Testis (tissue), 3 donors: ENCODE measurements around the gene L3MBTL4. TPM values are rescaled to one million over a fixed set of nuclear protein-coding genes. Genes with fewer than 3 reads are reported as not detected.

Experiments used
- DNase-seq: peaks from one replicate; pipeline ENCODE4 v3.0.0-alpha.2; 2019
- H3K27ac ChIP-seq, 2 donors: fragments of 200-600 bp; sonication (generic); one replicate each; pipeline ENCODE4 v1.5.1; 2019
- H3K27me3 ChIP-seq: fragments of 200-600 bp; sonication (generic); one replicate; pipeline ENCODE4 v1.5.1; 2019
- H3K36me3 ChIP-seq: fragments of 200-600 bp; sonication (generic); one replicate; pipeline ENCODE4 v1.5.1; 2017; ENCODE audit warnings: low read depth; ENCODE audit errors: missing control alignments
- H3K4me1 ChIP-seq: fragments of 200-600 bp; sonication (generic); one replicate; pipeline ENCODE4 v1.5.1; 2019
- H3K4me3 ChIP-seq, 2 donors: fragments of 200-600 bp; sonication (generic); one replicate each; pipeline ENCODE4 v1.5.1; 2017 to 2019
- H3K9me3 ChIP-seq: fragments of 200-600 bp; sonication (generic); one replicate; pipeline ENCODE4 v1.5.1; 2017
- POLR2A ChIP-seq: fragments of 450-650 bp; IDR thresholded peaks from one replicate; pipeline ENCODE4 v1.6.1; 2017; ENCODE audit warnings: antibody characterized with exemption, mild to moderate bottlenecking, moderate library complexity
- WGBS, 2 donors: methylation state at CpG; one replicate each; pipeline ENCODE4 v1.1.5; 2018; 5-methylcytosine and 5-hydroxymethylcytosine counted together
- intact Hi-C: fragments of 100-400 bp; cut with DNase I; formaldehyde crosslinking; loops from one replicate; pipeline ENCODE4 v1.15.1; 2023; ENCODE audit warnings: low total_unique reads
- polyA plus RNA-seq: library from polyadenylated mRNA; stranded (reverse); fragments of 350-450 nt; fragmentation: Illumina TruSeq; extraction: RNeasy Lipid Tissue Mini Kit (QIAGEN cat#74804); gene quantifications from one replicate; pipeline ENCODE4 v1.2.3, GENCODE V29; 2014; ENCODE audit warnings: low read depth, low replicate concordance; ENCODE audit not compliant: insufficient read depth
- total RNA-seq, 2 donors: library from RNA; depleted of rRNA; stranded (reverse); fragments of >200 nt; gene quantifications; one replicate each; pipeline ENCODE4 v1.2.3, GENCODE V29; 2016
- TF ChIP-seq, protein P1 (sequence below), 3 experiments: fragments of 450-650 bp in 2 of 3; fragments of 200-600 bp in 1 of 3; sonication (generic) in 1 of 3; IDR thresholded peaks; one replicate each; pipeline ENCODE4 v1.5.1; 2016 to 2019; ENCODE audit warnings: antibody characterized with exemption in 3 of 3, mild to moderate bottlenecking in 2 of 3, moderate library complexity in 1 of 3

The L3MBTL4 gene
- total and polyA plus RNA-seq, 3 donors from 2014 or later: 26.6 to 50.9 (median 46.2) TPM

DNA sequence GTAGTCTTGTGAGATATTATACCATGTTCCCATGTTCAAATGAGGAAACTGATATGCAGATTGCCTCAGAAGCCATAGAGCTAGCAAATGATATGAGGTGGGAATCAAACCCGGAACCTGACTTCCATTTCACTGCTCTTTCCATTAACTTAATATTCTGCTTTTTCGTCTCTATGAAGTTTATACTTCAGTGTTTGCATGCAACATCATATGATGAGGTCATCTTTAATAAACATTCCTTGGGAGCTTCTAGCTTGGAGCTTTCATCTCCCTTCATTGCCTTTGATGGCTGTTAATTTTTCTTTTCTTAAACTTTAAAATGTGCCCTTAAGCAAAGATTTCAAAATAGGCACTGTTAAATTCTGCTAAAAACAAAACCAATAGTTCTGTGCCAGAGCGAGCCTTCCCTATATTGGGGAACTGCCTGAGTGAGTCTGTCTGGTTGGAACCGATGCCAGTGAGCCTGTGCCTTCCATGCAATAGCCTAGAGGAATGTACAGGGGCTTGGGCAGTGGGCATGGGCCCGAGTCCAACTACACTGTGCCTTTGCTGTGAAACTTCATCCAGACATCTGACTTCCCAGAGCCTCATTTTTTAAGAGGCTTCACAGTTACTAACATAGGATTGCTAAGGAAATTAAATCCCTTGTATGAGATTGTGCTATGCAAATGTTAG, 428.3 kb downstream of the L3MBTL4 start:
- intact Hi-C loops: no loop called here
- no peak for DNase-seq
- H3K4me3 ChIP-seq: no peak overlapping the region
- no peak overlapping the region for H3K27ac ChIP-seq
- TF ChIP-seq, protein P1, sequence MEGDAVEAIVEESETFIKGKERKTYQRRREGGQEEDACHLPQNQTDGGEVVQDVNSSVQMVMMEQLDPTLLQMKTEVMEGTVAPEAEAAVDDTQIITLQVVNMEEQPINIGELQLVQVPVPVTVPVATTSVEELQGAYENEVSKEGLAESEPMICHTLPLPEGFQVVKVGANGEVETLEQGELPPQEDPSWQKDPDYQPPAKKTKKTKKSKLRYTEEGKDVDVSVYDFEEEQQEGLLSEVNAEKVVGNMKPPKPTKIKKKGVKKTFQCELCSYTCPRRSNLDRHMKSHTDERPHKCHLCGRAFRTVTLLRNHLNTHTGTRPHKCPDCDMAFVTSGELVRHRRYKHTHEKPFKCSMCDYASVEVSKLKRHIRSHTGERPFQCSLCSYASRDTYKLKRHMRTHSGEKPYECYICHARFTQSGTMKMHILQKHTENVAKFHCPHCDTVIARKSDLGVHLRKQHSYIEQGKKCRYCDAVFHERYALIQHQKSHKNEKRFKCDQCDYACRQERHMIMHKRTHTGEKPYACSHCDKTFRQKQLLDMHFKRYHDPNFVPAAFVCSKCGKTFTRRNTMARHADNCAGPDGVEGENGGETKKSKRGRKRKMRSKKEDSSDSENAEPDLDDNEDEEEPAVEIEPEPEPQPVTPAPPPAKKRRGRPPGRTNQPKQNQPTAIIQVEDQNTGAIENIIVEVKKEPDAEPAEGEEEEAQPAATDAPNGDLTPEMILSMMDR (IDR thresholded peaks at IDR 0.05): no peak
- TF ChIP-seq POLR2A: no peak
- H3K27me3 ChIP-seq: no peaks in the 10 kb centered on the region
- no peaks in the 10 kb centered on the region for H3K36me3 ChIP-seq
- H3K9me3 ChIP-seq: no peaks in the 10 kb centered on the region
- WGBS, 2 donors: 92 to 93% methylated on average over 5 of the region's 5 CpGs
- H3K4me1 ChIP-seq: no peaks in the 10 kb centered on the region

DNA sequence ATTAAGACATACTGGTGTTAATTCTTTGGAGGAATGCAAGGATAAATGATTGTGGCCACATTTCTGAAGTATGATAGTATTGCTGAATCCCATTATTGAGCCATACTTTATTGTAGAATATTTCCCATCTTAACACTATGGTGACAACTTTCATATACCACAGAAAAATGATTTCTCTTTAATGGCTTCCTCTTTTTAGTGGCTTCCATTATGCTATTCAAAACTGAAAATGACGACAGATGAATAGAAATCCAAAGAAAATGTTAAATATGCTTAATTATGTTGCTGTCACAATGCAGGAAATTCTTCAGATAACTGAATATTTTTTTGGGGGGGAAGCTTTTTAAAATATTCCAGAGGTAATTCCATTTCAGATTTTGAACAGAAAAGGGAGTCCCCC, 430.5 kb downstream of the L3MBTL4 start:
- intact Hi-C loops: no loop called here
- no peak for TF ChIP-seq POLR2A
- TF ChIP-seq, protein P1 (IDR thresholded peaks at IDR 0.05): no peak
- H3K27me3 ChIP-seq: no peaks in the 10 kb centered on the region
- 92 to 96% methylated on average over 1 of the region's 1 CpG for WGBS, 2 donors
- no peaks in the 10 kb centered on the region for H3K9me3 ChIP-seq
- H3K27ac ChIP-seq: no peak overlapping the region
- DNase-seq: no peak
- H3K4me1 ChIP-seq: peaks cover 6% of the 10 kb centered on the region
- H3K4me3 ChIP-seq: no peak overlapping the region
- no peaks in the 10 kb centered on the region for H3K36me3 ChIP-seq

DNA sequence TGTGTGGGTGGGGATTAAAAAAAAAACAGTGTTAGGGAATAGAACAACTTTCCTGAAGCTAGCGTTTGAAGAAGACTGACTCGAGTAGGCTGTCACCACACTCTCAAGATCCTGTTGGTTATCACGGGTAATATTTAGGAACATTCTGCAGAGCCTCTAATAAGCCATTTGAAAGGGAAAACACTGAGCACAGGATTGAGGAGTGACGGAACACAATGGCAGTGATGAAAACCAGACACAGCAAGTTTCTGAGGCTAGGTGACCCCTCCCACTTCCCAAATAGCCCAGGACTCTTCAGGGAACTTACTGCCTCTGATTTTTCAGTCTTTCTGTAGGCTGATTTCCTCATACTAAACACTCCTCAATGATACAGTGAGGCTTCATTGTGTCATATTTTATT, 431.2 kb downstream of the L3MBTL4 start:
- H3K36me3 ChIP-seq: no peaks in the 10 kb centered on the region
- H3K27me3 ChIP-seq: no peaks in the 10 kb centered on the region
- 60 to 71% methylated on average over 4 of the region's 4 CpGs for WGBS, 2 donors
- no peak overlapping the region for H3K4me3 ChIP-seq
- intact Hi-C loops: no loop called here
- no peak for DNase-seq
- no peaks in the 10 kb centered on the region for H3K9me3 ChIP-seq
- H3K4me1 ChIP-seq: peaks cover 12% of the 10 kb centered on the region
- no peak for TF ChIP-seq POLR2A
- TF ChIP-seq, protein P1 (IDR thresholded peaks at IDR 0.05): no peak
- no peak overlapping the region for H3K27ac ChIP-seq

DNA sequence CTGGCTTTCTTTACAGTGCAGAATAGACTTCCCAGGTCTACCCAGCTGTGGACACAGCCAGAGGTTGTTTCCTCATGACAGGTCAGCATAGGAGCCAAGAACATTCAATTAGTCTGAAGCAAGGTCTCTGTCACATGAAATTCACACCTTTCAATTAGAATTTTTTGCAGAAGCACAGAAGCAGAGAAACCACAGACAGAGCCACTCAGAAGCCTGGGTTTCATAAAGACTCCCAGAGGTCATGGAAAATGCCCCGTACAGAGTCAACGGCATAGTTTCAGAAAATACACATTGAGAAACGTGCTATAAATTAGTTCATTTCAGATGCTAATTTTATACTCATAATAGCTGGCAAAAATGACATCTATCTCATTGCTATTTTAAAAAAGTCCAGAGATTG, 432.4 kb downstream of the L3MBTL4 start:
- Histone ChIP-seq H3K27ac (no peak overlapping the region), H3K9me3 (no peaks in the 10 kb centered on the region), H3K4me1 (peaks cover 12% of the 10 kb centered on the region), H3K36me3 (no peaks in the 10 kb centered on the region), H3K4me3 (no peak overlapping the region), H3K27me3 (no peaks in the 10 kb centered on the region)
- WGBS, 2 donors: 87 to 95% methylated on average over 3 of the region's 3 CpGs
- intact Hi-C loops: no loop called here
- no peak for DNase-seq
- TF ChIP-seq POLR2A: no peak
- TF ChIP-seq, protein P1 (IDR thresholded peaks at IDR 0.05): no peak

DNA sequence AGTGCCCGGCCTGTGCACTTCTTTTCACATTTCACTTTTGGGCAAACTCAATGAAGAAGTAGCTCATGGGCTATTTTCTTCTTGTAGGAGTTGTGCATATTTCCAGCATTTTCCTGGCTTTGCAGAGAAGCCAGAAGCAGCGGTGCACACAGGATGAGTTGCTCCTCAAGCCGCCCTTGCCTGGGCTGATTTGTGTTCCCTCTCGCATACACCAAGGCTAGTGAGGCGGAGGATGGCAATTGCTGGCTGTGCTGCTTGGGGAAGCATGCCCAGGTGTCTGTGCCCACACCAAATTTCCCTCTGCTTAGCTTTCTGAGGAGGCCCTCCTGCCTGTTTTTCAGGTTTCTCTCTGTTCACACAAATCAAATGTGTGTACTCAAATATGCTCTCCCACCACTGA, 434.0 kb downstream of the L3MBTL4 start:
- WGBS, 2 donors: 93 to 100% methylated on average over 3 to 5 of the region's 5 CpGs
- DNase-seq: no peak
- intact Hi-C loops: no loop called here

More for the DNA sequence above, 434.0 kb downstream of the L3MBTL4 start:
- TF ChIP-seq POLR2A: no peak
- TF ChIP-seq, protein P1 (IDR thresholded peaks at IDR 0.05): no peak
- no peak overlapping the region for H3K4me3 ChIP-seq
- H3K9me3 ChIP-seq: no peaks in the 10 kb centered on the region
- no peaks in the 10 kb centered on the region for H3K27me3 ChIP-seq
- H3K36me3 ChIP-seq: no peaks in the 10 kb centered on the region
- peak overlapping the region in 1 of 2 donors; percentile 16 for H3K27ac ChIP-seq
- peaks cover 12% of the 10 kb centered on the region for H3K4me1 ChIP-seq
